GM18870 (cell line): ENCODE results near the gene USP7.
A peak's percentile ranks its signal among the peaks of the same experiment; 100 is the strongest.
"Not testable (repeated sequence)": the region's sequence is repeated elsewhere in the genome, so short reads cannot be mapped to it uniquely, and the experiment has no call there.

Source experiments
- ATAC-seq: cut with Tn5 transposase; IDR thresholded peaks from one replicate; pipeline ENCODE4 v1.9.1; 2021; ENCODE audit warnings: moderate library complexity; ENCODE audit not compliant: unreplicated experiment

USP7 gene

DNA sequence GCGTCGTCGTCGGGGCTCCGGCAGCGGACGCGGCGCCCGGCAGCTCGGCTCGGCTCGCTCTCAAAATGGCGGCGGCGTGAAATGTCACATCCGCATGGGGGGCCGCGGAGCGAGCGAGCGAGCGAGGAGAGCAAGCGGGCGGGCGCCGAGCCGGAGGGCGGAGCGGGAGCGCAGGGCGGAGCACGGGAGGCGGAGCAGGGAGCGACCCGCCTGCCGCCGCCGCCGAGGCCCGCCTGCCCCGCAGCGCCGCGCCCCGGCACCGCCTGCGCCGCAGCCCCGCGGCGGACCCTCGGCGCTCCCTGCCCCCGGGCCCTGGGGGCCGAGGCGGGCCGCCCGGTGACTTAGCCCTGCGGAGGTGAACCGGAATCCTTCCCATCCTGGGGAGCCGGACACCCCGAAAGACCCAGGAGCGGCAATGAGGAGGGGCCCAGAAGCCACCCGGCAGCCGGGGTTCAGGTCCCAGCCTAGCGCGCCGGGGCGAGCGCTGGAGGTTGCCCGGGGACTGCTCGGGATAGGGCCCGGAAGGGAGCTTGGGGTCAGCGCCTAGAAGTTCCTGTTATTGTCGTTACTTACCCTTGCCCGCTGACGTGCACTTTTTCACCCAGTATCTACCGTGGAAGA is at the start of gene USP7:
Gene USP7, minus strand, starts transcription at position 86 of the 621 bp plus-strand sequence. CDS start 621 bp downstream, outside the sequence.
- ATAC-seq = peak; percentile 45

DNA sequence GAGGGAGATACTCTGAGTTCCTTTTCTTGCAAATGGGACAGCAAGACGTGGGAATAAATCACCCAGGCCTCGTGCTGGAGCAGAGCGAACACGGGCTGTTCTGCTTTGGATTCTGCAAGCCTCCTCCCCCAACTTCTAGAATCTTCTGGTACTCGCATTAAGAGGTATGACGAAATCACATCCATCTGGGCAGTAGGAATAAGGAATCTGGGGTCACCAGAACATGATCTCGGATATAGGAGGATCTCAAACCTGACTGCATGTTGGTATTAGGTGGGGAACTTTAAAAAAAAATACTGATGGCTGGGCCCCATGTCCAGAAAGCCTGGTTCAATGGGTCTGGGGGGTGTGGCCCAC is 49.8 kb upstream of the USP7 start:
- no peak for ATAC-seq

DNA sequence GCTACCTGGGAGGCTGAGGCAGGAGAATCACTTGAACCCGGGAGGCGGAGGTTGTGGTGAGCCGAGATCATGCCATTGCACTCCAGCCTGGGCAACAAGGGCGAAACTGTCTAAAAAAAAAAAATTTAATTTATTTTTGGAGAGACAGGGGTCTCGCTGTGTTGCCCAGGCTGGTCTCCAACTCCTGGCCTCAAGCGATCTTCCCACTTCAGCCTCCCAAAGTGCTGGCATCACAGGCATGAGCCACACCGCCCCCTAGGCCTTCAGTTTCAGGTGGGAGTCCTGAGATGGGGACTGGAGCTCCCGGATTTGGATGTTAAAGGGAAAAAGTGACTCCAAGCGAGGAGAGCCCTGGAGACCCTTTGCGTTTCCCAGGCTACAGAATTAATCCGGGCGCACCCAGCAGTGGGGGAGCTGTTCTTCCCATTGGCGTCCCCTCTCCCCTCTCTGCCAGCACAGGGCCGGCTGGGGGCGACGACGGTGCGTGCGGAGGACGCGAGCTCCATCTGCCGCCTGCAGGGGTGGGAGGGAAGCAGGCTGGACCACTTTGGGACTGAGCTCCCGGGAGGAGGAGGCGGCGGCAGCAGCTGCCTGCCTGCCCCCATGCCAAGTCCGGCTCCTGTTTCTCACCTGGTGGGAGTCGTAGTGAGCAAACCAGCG is 49.3 kb upstream of the USP7 start:
- no peak for ATAC-seq

DNA sequence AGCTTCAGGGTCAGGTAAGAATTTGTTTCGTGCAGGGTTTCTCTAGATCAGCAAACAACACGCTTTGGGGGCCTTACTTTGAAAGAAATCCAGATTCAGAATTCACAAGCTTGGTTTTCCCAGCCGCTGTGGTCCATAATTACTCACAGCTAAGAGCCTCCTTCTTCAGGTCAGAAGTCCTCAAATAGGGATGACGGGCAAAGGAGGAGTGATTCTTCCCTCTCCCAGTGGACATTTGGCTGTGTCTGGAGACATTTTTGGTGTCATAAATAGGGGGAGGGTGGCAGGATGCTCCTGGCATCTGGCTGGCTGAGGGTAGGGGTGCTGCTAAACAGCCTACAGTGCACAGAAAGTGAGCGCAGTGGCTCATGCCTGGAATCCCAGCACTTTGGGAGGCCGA is 48.6 kb upstream of the USP7 start:
- no peak for ATAC-seq

DNA sequence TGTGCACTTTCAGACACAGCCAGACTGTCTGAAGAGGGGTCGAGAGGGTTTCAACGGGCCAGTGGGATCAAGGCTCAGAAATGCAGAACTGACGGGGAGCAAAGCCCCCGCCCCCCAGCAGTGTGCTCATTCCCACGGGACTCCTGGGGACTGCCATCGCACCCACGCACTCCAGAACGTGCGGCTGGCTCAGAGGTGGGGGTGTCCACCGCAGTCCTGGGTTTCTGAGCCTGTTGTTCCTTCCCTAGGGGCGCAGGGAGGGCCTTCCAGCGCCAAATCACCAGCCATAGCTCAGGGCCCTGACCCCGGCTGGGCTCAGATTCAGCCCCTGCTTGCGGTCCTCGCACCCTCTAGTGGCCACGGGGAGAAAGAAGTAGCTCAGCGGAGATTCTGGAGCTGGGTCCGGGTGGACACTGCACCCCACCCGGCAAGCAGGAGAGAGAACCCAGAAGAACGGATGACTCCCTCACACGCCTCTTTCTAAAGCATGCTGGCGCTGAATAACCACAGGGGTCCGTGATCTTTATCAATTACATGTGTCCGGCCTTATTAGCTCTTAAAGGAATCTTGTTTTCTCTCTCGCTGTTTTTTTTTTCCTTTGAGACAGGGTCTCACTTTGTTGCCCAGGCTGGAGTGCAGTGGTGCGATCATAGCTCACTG is 45.0 kb upstream of the USP7 start:
- ATAC-seq = peak; percentile 73

DNA sequence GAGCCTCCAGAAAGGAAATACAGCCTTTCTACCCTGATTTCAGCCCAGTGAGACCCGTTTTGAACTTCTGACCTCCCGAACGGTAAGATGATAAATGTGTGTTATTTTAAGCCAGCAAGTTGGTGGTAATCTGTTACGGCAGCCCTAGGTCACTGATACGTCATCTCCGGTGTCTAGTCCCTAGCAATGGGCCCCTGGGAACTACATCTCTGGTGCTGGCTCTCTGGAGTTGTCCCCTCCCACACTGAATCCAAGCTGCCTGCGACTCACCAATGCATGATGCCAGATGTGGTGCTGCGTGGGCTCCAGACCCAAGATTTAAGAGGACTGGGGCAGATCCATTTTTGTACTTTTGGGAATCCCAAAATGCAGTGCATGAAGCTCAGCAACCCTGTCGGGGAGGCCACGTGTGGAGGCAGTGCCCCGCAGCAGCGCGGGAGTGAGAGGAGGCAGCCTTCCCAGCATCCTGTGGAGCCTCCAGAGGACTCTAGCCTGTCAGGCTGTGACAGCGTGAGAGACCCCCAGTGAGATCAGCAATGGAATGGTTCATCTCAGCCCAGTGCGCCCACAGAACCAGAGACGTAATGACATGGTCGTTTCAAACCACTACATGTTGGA is 43.6 kb upstream of the USP7 start:
- ATAC-seq = no peak

DNA sequence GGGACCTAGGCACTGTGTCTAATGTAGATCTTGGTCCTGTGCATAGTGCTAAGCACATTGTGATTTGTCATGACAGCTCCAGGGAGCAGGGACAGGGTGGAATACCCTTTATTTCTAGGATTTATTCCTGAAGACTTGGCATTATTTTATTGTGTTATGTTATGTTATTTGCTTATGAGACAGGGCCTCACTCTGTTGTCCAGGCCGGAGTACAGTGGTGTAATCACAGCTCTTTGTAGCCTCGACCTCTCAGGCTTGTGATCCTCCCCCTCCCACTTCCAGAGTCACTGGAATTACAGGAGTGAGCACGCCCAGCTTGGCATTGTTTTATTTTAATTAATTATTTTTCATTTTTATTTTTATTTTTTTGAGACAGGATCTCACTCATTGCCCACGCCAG is 40.5 kb upstream of the USP7 start:
- no peak for ATAC-seq

DNA sequence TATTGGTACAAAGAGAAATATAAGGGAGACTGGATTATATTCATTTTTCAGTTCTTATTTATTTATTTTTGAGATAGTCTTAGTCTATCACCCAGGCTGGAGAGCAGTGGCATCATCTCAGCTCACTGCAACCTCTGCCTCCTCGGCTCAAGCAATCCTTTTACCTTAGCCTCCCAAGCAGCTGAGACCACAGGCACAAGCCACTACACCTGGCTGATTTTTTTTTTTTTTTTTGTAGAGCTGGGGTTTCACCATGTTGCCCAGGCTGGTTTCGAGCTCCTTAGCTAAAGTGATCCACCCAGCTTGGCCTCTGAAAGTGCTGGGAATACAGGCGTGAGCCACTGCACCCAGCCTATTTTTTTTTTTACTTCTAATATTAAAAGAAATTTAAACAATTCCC is 40.1 kb upstream of the USP7 start:
- ATAC-seq = no peak

DNA sequence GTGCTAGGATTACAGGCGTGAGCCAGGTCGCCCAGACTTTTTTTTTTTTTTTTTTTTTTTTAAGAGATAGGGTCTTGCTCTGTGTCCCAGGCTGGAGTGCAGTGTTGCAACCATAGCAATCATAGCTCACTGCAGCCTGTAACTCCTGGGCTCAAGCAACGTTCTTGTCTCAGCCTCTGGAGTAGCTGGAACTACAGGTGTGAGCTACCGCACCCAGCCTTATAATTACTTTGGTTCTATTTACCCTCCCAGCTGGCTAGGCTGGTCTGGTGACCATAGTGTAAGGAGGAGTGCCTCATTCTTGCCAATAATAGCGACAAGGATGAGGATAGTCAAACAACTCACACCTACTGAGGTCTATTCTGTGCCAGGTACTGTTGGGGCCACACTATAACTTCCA is 39.6 kb upstream of the USP7 start:
- no peak for ATAC-seq

DNA sequence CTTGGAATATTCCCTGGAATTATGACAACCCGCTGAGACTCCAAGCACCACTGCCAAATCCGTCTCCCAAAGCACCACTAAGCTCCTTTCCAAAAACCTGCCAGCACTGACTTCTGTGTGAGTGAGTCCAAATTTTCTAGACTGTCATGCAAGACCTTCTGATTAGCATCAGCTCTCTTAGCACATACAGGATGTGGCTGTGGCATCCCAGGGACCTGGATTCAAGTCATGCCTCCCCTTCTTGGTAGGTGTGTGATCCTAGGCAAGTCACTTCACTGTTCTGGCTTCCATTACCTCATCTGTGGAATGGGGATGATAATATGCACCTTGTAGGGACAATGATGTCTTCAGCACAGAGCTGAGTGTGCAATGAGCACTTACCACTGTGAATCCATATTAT is 38.3 kb upstream of the USP7 start:
- no peak for ATAC-seq

DNA sequence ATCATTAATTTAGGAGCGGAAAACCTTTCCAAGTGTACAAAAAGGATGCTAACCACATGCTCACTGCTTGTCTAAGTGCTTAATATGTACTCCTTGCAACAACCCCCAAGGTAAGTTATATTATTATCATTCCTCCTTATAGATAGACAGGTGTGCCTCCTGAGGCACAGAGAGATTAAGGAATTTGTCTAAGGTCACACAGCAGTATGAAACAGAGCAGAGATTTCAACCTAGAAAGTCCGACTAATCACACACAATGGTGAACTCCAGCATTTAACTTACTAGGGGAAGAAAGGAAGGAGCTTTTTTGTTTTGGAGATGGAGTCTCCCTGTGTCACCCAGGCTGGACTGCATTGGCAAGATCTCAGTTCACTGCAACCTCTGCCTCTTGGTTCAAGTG is 37.0 kb upstream of the USP7 start:
- no peak for ATAC-seq

DNA sequence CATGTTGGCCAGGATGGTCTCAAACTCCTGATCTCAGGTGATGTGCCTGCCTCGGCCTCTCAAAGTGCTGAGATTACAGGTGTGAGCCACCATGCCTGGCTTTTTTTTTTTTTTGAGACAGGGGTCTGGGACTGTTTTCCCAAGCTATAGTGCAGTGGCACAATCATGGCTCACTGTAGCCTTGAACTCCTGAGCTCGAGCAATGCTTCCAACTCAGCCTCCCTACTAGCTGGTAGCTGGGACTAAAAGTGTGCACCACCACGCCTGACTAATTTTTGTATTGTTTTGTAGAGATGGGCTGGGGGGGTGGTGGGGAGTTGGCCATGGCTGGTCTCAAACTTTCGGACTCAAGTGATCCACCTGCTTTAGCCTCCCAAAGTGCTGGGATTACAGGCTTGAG is 36.1 kb upstream of the USP7 start:
- ATAC-seq = no peak

DNA sequence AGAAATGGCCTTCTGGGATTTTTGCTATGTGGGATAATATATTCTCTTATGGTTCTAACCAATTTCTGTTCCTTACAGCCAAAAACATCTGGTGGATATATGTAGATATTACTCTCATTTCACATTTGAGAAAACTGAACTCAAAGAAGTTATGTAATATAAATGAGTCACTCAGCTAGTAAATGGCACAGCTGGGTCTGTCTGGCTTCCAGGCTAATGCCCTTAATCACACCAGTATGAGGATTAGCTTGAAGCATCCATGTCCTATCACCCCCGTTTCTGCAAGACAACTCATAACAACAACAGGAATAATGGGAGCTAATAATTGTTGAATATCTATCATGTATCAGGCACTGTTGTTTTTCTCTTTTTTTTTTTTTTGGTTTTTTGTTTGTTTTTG is 34.4 kb upstream of the USP7 start:
- ATAC-seq = no peak

DNA sequence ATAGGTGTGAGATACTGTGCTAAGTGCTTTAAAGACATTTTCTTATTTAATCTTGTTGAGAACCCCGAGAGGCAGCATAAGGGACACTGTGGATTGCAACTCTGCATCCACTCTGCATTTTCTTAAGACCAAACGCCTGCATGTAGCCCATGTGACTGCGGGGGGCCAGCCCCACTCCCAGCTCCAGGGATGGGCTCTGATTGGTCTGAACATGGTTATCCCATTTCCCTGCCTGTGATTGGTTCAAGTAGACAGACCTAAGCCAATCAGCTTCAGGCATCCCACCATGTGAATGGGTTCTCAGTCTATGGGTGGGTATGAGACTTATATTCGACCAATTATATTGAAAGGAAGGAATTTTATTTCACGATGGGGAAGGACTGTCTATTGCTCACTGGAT is 33.2 kb upstream of the USP7 start:
- ATAC-seq = no peak

DNA sequence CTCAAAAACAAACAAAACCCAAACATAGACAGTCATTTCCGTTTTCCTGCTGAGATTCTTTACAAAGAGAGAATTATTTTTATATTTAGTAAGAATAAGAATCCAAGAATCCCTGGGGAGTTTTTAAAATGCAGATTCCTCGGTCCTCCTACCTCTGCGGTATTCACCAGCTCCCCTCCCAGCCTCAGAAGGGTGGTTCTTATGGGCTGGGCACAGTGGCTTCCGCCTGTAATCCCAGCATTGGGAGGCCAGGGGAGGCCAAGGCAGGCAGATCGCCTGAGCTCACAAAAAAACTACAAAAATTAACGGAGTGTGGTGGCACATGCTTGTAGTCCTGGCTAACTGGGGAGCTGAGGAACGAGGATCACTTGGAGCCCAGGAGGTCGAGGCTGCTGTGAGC is 26.7 kb upstream of the USP7 start:
- no peak for ATAC-seq

DNA sequence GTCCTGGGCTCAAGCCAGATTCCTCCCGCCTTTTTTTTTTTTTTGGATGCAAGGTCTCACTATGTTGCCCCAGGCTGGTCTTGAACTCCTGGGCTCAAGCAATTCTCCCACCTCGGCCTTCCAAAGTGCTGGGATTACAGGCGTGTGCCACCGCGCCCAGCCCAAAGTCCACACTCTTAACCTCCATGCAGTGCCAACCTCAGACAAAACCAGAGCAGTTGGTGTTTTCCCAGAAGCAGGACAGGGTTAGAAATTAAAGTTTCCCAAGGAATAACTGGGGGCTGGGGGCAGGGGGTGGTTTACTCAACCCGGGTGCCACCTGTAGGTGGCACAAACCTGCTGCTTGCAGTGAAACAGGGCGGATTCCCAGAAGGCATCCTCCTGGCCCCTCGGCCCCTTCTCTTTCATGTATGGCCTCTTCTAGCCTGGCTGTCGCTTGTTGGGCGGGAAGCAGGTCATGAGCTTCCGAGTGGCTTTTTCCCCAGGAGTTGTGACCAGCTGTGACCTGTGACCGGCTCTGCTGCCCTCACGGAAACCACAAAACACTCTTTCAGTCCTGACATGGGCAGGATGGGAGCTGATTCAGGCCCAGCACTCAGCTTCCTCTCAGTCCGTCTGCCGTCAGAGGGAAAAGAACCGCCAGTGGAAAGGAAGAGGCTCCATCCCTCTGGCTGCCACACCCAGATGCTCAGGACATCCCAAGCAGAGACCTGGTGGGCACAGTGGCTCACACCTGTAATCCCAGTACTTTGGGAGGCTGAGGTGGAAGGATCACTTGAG is 25.6 kb upstream of the USP7 start:
- ATAC-seq = no peak

DNA sequence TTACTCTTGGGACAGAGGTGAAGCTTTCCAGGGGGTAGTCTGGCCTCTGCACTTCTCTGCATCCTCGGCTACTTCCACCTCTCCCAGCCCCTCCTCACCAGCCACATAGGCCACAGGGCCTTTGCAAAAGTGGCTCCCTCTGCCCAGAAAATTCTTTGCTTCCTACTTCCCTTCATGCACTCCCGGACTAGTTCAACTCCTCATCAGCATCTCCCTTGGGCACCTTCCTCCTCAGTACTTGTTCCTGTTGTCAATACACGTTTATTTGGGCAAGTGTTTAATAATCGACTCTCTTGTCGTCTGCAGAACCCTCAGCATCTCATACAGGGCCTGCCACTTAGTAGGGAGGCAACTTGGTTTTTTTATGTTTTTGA is 23.1 kb upstream of the USP7 start:
- no peak for ATAC-seq

DNA sequence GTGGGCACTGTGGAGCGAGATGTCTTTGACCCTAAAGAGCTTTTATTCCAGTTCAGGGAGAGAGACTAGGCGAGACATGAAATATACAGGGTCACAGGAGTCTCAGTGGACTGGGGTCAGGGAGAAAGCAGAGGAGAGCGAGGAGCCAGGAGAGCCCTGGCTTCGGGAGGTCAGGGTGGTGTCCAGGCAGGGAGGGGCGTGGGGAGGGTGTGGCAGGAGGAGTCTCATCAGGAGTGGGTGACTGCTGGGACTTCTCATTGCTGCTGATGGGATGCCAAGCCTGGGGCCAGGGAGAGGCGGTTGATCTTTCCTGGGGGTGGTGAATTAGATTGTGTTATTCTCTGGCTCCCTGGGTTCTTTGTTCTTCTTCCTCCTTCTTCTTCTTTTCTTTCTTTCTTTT is 22.4 kb upstream of the USP7 start:
- ATAC-seq = no peak

DNA sequence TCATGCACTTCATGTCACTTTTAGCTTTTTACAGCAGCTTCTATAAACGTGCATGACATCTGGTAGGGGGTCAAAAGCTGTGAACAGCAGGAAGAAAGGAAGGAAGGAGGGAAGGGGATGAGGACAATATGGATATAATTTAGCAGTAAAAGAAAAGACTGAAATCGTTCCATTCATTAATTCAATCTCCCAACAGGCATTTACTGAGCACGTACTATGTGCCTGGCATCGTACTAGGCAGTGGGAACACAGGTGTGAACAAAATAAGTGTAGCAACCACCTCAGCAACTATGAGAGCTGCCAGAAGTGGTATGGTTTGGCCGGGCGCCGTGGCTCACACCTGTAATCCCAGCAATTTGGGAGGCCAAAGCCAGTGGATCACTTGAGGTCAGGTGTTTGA is 19.1 kb upstream of the USP7 start:
- no peak for ATAC-seq

DNA sequence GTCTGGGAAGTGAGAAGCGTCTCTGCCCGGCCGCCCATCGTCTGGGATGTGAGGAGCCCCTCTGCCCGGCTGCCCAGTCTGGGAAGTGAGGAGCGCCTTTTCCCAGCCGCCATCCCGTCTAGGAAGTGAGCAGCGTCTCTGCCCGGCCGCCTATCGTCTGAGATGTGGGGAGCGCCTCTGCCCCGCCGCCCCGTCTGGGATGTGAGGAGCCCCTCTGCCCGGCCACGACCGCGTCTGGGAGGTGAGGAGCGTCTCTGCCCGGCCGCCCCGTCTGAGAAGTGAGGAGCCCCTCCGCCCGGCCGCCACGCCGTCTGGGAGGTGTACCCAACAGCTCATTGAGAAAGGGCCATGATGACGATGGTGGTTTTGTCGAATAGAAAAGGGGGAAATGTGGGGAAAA is 18.2 kb upstream of the USP7 start:
- not testable (repeated sequence) for ATAC-seq

DNA sequence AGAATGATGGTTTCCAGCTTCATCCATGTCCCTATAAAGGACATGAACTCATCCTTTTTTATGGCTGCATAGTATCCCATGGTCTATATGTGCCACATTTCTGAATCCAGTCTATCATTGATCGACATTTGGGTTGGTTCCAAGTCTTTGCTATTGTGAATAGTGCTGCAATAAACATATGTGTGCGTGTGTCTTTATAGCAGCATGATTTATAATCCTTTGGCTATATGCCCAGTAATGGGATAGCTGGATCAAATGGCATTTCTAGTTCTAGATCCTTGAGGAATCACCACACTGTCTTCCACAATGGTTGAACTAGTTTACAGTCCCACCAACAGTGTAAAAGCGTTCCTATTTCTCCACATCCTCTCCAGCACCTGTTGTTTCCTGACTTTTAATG is 12.5 kb upstream of the USP7 start:
- ATAC-seq = not testable (repeated sequence)
